GM21825 (cell line): ENCODE measurements around the gene PLGLB2.
"Not testable (repeated sequence)": the region's sequence is repeated elsewhere in the genome, so short reads cannot be mapped to it uniquely, and the experiment has no call there.

Experiments
- ATAC-seq: cut with Tn5 transposase; IDR thresholded peaks from one replicate; pipeline ENCODE4 v1.9.1; 2021; ENCODE audit warnings: mild to moderate bottlenecking, moderate library complexity; ENCODE audit not compliant: unreplicated experiment

The PLGLB2 gene

GRCh38 chr2:87747791-87748190 lies at the start of gene PLGLB2:
Gene PLGLB2 (plus strand): TSS chr2:87748087. CDS start chr2:87748154, 67 bp downstream.
- ATAC-seq, result not testable (repeated sequence)

- not testable (repeated sequence) for ATAC-seq
Measured at GRCh38 chr2:87704572-87705323, 43.1 kb upstream of the PLGLB2 start.

- not testable (repeated sequence) for ATAC-seq
Measured at GRCh38 chr2:87708368-87708767, 39.5 kb upstream of the PLGLB2 start.

GRCh38 chr2:87727940-87728599 lies 19.8 kb upstream of the PLGLB2 start:
- not testable (repeated sequence) for ATAC-seq

GRCh38 chr2:87740928-87741327 lies 7.0 kb upstream of the PLGLB2 start:
- not testable (repeated sequence) for ATAC-seq

GRCh38 chr2:87742393-87743108 lies 5.3 kb upstream of the PLGLB2 start:
- not testable (repeated sequence) for ATAC-seq

- ATAC-seq, result not testable (repeated sequence)
Measured at GRCh38 chr2:87743638-87744037, 4.2 kb upstream of the PLGLB2 start.

- ATAC-seq, result not testable (repeated sequence)
Measured at GRCh38 chr2:87745353-87745951, 2.4 kb upstream of the PLGLB2 start.

- not testable (repeated sequence) for ATAC-seq
Measured at GRCh38 chr2:87748524-87748923, 637 bp downstream of the PLGLB2 start.

- not testable (repeated sequence) for ATAC-seq
Measured at GRCh38 chr2:87750560-87750959, 2.7 kb downstream of the PLGLB2 start.

- not testable (repeated sequence) for ATAC-seq
Measured at GRCh38 chr2:87754759-87755158, 6.9 kb downstream of the PLGLB2 start.
